Activated naive CD4-positive, alpha-beta T cell (primary cell): Measurements from ENCODE around the gene DPAGT1.
"Not testable (repeated sequence)": the region's sequence is repeated elsewhere in the genome, so short reads cannot be mapped to it uniquely, and the experiment has no call there.

Experiments used
- DNase-seq, 4 experiments: peaks; one replicate each; lab custom pipeline; 2025; lab: John Stamatoyannopoulos, UW

The DPAGT1 gene

DNA sequence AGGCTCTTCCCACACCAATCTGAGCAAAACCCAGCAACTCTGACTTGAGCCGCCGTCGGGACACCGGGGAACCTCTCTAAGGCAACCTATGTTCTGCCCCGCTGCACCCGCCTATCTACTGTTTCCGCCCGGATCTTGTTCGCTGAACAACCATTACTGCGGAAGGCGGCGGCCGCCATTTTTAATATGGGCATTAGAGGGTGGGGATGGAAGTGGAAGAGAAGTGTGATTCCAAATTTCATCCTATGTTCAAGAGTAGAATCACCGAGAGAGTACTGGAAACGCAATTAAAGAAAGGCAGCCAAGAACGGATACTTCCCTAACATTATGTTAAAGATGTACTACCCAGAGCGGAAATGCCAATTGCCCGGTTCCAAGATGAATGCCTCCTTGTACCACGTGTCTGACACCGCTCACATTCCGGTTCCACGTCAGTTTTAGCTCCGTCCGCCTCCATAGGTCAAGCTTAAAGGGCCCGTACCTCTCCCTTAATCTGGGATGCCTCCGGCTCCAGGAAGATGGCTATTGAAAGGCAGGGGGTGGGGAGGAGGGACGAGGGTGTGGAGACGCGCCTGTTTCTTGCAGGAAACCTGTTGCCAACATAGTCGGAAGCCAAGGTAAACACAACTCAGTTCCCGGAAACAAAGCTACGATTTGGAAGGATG, at the start of gene DPAGT1:
TSS of gene DPAGT1 (minus strand) at position 95 of the 665 bp plus-strand sequence. CDS start 198 bp downstream, outside the sequence.
- DNase-seq: peak; percentile 50 to 78 (median 64)

- DNase-seq: no peak
These were observed 48.2 kb upstream of the DPAGT1 start for GRCh38 chr11:119149786-119150275.

GRCh38 chr11:119149018-119149785, 47.5 kb upstream of the DPAGT1 start, which contains the start of gene ABCG4:
Gene ABCG4, plus strand, starts transcription at chr11:119149052. Its CDS starts 914 bp downstream, at chr11:119149966.
- DNase-seq: peak in 1 of 4 experiments; percentile 39

DNA sequence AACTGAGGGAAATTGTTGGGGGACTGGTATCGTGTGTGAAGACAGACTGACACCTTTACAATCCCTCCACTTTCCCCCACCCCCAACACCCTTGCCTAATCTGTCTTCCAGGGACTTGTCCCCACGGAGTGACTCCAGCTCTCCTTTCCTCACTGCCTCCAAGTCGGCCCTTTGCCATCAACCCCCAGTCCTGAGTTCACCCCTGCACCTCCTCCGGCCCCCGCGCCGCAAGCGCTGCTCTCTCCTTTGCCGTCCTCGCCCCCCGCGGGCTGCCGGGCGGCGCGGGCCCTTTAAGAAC, 47.0 kb upstream of the DPAGT1 start:
- no peak for DNase-seq

GRCh38 chr11:119147604-119148333, 46.1 kb upstream of the DPAGT1 start:
- no peak for DNase-seq

DNA sequence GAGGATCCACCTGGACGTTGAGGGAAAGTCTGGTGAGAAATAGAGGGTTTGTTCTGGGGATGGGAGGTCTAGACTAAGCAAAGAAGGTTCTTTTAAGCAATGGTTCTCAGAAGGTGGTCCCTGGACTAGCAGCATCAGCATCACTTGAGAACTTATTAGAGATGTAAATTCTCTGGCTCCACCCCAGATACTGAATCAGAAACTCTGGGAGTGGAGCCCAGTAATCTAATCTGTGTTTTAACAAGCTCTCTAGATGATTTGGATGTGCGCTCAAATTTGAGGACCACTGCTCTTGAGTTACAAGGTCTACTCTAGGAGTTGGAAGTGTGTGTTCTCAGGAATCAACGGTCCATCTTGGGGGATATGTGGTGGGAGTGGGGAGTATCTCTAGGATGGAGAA, 43.9 kb upstream of the DPAGT1 start:
- no peak for DNase-seq

DNA sequence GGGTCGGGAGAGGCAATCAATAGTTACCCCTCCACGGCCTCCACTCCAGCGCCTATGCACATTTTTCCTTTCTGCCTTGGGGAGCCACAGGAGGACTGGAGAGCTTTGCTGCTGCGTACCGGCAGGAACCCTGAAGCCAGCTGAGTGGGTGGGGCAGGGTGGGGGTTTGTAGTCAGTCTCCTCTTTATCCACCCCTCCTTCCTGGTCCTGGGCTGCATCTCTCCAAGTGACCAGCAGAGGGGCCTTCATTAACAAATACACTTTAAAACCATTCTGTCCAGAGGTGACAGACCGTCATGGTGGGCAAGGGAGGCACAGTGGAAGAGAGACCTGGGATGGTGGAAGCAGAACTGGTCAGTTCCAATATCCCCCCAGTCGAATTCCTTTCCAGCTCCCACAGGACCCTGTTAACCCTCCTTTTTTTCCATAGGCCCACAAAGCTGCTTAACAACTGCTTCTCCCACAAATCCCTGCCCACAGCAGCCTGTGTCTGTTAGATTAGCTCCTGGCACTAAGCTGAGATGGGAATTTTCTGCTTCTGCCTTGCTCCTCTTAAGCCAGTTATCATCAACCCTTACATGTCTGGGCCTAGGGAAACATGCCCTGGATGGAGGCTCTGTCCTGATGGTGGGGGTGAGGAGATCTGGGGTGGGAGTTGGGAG, 43.3 kb upstream of the DPAGT1 start:
- DNase-seq: no peak

DNA sequence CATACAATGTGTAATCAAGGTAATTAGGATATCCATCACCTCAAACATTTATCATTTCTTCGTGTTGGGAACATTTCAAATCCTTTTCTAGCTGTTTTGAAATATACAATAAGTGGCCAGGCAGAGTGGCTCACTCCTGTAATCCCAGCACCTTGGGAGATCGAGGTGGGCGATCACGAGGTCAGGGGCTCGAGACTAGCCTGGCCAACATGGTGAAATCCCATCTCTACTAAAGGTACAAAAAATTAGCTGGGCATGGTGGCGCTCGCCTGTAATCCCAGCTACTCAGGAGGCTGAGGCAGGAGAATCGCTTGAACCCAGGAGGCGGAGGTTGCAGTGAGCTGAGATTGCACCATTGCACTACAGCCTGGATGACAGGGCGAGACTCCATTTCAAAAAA, 37.6 kb upstream of the DPAGT1 start:
- not testable (repeated sequence) for DNase-seq

DNA sequence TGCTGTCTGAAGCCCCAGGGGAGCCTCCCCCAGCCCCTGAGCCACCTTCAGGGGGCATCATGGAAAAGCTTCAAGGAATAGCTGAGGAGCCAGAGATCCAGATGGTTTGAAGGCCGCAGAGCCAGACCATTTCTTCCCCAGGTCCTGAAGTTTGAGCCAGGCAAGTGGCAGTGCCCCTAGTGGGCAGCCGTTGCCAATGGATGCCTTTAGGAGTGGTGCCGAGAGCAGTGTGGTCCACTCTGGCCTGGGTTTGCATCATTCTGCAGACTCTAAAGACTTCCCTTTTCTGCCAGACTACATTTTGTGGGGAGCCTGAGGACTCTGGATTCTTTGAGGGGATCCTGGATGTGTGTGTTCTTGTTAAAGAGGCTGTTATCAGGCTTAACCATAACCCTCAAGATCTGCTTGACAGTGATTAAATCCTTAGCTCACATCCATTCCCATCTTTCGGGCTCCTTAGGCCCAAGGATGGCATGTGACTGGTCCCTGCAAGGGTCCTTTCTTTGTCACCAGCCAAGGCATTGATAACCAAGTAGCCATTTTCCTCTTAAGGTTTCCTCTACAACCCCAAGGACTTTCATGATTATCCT, 32.8 kb upstream of the DPAGT1 start:
- no peak for DNase-seq

DNA sequence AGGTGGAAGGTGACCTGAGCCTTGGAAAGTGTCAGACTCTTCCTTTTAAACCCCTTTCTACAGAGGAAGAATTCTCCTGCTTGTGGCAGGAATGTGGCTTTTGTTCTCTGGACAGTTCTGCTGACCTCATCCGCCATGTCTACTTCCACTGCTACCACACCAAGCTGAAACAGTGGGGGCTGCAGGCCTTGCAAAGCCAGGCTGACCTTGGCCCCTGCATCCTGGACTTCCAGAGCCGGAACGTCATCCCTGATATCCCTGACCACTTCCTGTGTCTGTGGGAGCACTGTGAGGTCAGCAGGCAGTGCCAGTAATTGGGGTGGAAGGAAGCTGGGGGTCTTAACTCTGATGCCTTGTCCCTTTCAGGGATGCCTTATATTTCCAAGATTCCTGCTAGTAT, 29.0 kb upstream of the DPAGT1 start:
- no peak for DNase-seq

DNA sequence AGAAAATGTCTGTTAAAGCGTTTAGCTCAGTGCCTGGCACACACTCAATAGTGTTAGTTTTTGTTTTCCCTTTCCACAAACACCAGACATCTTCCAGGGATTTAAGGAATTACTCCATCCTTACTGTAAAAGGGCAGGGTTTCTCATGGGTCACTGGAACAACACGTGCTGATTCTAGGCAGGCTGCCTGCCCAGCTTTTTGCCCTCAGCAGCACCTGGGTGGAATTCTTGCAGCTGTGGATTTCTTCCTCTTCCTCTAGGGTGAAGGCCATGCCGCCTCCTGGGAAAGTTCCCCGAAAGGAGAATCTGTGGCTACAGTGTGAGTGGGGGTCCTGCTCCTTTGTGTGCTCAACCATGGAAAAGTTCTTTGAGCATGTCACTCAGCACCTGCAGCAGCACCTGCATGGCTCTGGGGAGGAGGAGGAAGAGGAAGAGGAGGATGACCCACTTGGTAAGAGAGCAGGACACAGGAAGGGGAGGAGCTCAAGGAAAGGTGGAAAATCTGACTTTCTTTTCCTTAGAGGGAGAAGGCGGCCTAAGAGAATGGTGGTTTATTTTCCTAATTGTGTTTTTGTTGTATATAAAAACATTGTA, 25.1 kb upstream of the DPAGT1 start:
- DNase-seq: no peak

DNA sequence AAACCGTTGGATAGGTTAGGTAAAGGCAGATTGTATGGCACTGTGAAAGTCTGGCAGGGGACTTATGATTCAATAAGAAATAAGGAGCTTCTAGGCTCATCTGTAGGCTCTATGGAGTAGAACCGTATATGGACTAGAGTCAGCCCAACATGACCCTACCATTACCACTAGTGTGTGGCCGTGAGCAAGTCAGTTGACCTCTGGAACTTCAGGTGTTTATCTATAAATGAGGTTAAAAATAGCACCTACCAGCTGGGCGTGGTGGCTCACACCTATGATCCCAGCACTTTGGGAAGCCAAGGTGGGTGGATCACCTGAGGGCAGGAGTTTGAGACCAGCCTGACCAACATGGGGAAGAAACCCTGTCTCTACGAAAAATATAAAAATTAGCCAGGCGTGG, 24.2 kb upstream of the DPAGT1 start:
- DNase-seq: no peak

- no peak for DNase-seq
These were observed 20.1 kb upstream of the DPAGT1 start for GRCh38 chr11:119121811-119122124.

DNA sequence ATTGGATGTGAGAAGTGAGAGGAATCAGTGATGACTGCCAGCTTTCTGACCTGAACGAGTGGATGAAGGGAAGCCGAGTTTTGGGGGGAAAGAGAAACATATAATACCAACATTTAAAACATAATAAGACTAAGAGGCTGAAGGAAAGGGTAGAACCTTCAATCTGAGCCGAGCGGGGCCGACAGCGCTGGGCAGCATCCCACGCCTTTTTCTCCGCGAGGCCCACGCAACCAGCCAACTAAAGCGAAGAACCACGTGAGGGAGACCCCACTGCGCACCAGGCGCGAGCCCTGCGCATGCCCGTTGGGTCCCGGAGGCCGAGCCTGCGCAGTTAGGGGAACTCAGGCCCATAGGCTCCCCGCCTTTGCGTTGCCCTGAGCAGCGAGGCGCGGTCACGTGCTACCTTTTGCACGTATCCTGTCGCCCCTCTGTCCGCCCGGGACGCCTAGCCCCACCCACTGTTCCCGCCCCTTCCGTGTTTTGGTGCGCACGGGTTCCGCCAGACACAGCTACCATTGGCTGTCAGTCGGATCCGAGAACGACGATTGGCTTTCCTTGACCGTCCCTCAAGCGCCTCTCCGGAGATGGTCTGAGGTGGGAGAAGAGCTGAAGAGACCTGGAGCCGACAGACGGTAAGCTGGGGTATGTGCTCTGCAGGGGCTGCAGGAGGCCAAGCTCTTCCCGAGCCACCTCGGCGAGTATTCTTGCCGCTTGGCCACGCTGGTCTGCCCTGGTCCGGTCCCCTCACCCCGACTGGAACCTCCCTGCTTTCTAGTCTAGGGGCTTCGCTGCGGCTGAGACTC, 19.6 kb upstream of the DPAGT1 start, which contains the start of gene HINFP:
TSS of gene HINFP (plus strand) at position 573 of the 803 bp plus-strand sequence. CDS start 5,365 bp downstream, outside the sequence.
- DNase-seq: peak; percentile 98 to 100 (median 99)

- no peak for DNase-seq
These were observed 19.0 kb upstream of the DPAGT1 start for GRCh38 chr11:119120639-119121007.

DNA sequence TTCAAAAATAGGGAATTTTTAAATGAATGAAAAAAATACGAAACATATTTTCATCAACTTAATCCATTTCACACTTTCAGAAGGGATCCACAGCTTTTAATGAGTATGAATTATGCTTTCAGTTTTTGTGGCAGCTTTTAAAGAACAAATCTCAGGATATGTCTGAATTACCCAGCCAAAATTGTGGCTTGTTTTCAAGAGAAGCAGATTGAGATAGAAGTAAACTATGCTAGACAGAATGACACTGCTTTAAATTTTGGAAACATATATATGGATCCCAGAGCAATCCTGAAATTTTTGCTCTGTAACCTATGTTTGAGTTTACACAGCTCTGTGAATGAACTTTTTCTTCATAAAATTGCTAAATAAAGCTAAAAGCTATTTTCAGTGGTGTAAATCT, 17.3 kb upstream of the DPAGT1 start:
- DNase-seq: no peak

GRCh38 chr11:119118227-119118626, 16.6 kb upstream of the DPAGT1 start:
- no peak for DNase-seq

DNA sequence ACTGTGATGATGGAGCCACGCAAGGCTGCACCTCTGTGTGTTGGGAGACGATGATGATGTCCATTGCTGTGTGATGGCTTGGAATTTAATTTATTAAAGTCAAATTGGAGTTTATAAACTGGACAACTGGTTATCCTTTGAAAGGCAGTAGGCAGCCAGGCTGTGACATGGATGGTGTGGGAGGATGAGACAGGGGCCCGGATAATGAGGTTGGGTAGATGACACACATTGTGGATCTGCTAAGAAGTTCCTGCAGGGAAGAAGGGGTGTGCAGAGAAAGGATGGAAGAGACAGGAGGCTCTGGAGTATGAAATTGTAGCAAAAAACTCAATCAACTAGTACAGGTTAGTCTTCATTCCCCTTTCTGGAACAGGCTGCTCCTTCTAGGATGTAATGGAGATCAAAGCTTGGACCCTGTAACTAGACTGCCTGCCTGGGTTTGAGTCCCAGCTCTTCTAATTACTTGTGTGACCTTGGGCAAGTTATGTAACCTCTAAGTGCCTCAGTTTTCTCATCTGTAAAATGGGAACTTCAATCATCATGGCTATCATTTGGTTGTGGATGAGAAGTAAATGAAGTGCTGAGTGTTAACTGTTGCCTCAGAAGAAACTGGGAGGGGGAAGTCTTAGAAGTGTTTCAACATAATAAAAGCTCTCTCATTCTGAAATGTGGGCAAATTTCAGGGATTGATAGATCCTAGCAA, 15.5 kb upstream of the DPAGT1 start:
- DNase-seq: no peak

- no peak for DNase-seq
These were observed 14.9 kb upstream of the DPAGT1 start for GRCh38 chr11:119116601-119117000.

- DNase-seq: no peak
These were observed 14.6 kb upstream of the DPAGT1 start for GRCh38 chr11:119116235-119116594.
